Stimulated activated CD4-positive, alpha-beta T cell treated with anti-CD3 and anti-CD28 coated beads, Interleukin-4, amount 100 ng/mL, for 4 hours (primary cell): ENCODE data around the gene TEC.
"Not testable (repeated sequence)": the region's sequence is repeated elsewhere in the genome, so short reads cannot be mapped to it uniquely, and the experiment has no call there.

Experiments used
- DNase-seq, 2 experiments: peaks; one replicate each; pipeline ENCODE4 v3.0.0-alpha.2; 2020

TEC gene

GRCh38 chr4:48193921-48194468 lies 75.6 kb downstream of the TEC start:
- DNase-seq: no peak

GRCh38 chr4:48193096-48193836 lies 76.4 kb downstream of the TEC start:
- no peak for DNase-seq

GRCh38 chr4:48191758-48192157 lies 77.9 kb downstream of the TEC start:
- no peak for DNase-seq

- DNase-seq: no peak
Observed at GRCh38 chr4:48190839-48191238, 78.8 kb downstream of the TEC start.

GRCh38 chr4:48189731-48190130 lies 79.9 kb downstream of the TEC start:
- no peak for DNase-seq

GRCh38 chr4:48188390-48188789 lies 81.2 kb downstream of the TEC start:
- no peak for DNase-seq

- DNase-seq: no peak
Observed at GRCh38 chr4:48187813-48188212, 81.8 kb downstream of the TEC start.

- DNase-seq: not testable (repeated sequence)
Observed at GRCh38 chr4:48187066-48187465, 82.6 kb downstream of the TEC start.

GRCh38 chr4:48186394-48186793 lies 83.2 kb downstream of the TEC start:
- not testable (repeated sequence) for DNase-seq

- no peak for DNase-seq
Observed at GRCh38 chr4:48184882-48185281, 84.8 kb downstream of the TEC start.

- no peak for DNase-seq
Observed at GRCh38 chr4:48180234-48180633, 89.4 kb downstream of the TEC start.

- DNase-seq: no peak
Observed at GRCh38 chr4:48178931-48179330, 90.7 kb downstream of the TEC start.

GRCh38 chr4:48175806-48176205 lies 93.8 kb downstream of the TEC start:
- DNase-seq: no peak

GRCh38 chr4:48175328-48175727 lies 94.3 kb downstream of the TEC start:
- DNase-seq: no peak

GRCh38 chr4:48173056-48173991 lies 96.3 kb downstream of the TEC start:
- no peak for DNase-seq

- no peak for DNase-seq
Observed at GRCh38 chr4:48172651-48173050, 97.0 kb downstream of the TEC start.

GRCh38 chr4:48169636-48170035 lies 100.0 kb downstream of the TEC start:
- no peak for DNase-seq

- no peak for DNase-seq
Observed at GRCh38 chr4:48167538-48168263, 101.9 kb downstream of the TEC start.

- not testable (repeated sequence) for DNase-seq
Observed at GRCh38 chr4:48164561-48164960, 105.1 kb downstream of the TEC start.

- no peak for DNase-seq
Observed at GRCh38 chr4:48163746-48164145, 105.9 kb downstream of the TEC start.

GRCh38 chr4:48162162-48162561 lies 107.5 kb downstream of the TEC start:
- DNase-seq: no peak

GRCh38 chr4:48157271-48157670 lies 112.4 kb downstream of the TEC start:
- DNase-seq: no peak

GRCh38 chr4:48156423-48156822 lies 113.2 kb downstream of the TEC start:
- no peak for DNase-seq
